ENCODE measurements around the gene SEC14L5.

- no peak for TF ChIP-seq EZH2 (optimal IDR thresholded peaks at IDR 0.05; ENCODE audit: low read depth, low read length)
- TF ChIP-seq, protein P1, sequence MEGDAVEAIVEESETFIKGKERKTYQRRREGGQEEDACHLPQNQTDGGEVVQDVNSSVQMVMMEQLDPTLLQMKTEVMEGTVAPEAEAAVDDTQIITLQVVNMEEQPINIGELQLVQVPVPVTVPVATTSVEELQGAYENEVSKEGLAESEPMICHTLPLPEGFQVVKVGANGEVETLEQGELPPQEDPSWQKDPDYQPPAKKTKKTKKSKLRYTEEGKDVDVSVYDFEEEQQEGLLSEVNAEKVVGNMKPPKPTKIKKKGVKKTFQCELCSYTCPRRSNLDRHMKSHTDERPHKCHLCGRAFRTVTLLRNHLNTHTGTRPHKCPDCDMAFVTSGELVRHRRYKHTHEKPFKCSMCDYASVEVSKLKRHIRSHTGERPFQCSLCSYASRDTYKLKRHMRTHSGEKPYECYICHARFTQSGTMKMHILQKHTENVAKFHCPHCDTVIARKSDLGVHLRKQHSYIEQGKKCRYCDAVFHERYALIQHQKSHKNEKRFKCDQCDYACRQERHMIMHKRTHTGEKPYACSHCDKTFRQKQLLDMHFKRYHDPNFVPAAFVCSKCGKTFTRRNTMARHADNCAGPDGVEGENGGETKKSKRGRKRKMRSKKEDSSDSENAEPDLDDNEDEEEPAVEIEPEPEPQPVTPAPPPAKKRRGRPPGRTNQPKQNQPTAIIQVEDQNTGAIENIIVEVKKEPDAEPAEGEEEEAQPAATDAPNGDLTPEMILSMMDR (IDR thresholded peaks at IDR 0.05; ENCODE audit: low read length) = no peak
Measured at GRCh38 chr16:4949986-4950385, 8.1 kb upstream of the SEC14L5 start.

All from MM.1S (cell line).